HL-60/S4 (cell line): ENCODE results near the gene DAB1.
"Not testable (repeated sequence)": the region's sequence is repeated elsewhere in the genome, so short reads cannot be mapped to it uniquely, and the experiment has no call there.

Experiments used
- in situ Hi-C: fragments of 300-500 bp; cut with MboI; formaldehyde crosslinking; loops from 2 replicates; pipeline ENCODE4 v1.14.3; 2022; ENCODE audit warnings: low sequenced_read_pairs

DAB1 gene

DNA sequence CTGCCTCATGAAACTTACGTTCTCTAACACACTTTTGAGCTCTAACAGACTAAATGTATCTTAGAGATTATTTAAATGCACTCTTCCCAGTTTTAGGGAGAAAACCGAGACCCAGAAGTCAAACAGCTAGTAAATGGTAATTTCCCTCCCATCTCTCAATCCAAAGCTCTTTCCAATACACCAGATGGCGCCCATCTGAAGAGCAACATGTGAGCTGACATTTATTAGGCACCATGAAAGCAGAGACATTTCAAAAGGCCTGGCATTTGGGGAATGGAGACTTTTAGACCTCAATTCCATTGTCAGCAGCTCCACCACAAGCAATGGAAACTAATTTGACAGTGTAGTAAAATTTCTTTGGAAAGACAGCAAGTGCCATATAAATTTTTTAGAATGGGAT, 191.4 kb downstream of the DAB1 start:
- in situ Hi-C loops, result no loop called here

DNA sequence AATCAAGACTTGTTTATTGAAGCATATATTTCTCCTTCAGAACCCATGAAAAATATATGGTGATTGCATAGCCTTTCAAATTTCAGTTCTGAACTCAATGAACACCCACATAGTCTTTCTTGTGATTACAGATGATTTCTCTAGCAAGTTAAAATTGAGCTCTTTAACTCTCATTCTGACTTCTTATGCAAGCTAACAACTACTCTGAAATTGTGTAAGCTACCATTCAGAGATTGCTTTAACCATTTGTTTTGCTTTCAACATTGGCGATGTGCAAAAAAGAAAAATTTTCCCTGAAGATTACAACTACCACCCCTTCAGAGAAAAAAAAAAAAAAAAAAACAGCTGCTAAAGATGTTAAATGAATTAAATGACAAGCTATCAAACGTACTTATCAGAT, 193.9 kb downstream of the DAB1 start:
- in situ Hi-C loops, result no loop called here

DNA sequence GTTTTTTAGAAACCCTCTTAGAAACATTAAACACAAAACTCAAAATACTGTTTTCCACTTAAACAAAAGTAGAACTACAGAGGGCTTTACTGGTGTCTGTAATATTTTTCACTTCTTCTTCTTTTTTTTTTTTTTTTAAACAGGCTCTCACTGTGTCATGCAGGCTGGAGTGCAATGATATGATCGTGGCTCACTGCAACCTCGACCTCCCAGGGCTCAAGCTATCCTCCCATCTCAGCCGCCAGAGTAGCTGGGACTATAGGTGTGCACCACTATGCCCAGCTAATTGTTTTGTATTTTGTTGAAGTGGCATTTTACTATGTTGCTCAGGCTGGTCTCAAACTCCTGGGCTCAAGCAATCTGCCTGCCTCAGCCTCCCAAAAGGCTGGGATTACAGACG, 194.8 kb downstream of the DAB1 start:
- in situ Hi-C loops, result no loop called here

DNA sequence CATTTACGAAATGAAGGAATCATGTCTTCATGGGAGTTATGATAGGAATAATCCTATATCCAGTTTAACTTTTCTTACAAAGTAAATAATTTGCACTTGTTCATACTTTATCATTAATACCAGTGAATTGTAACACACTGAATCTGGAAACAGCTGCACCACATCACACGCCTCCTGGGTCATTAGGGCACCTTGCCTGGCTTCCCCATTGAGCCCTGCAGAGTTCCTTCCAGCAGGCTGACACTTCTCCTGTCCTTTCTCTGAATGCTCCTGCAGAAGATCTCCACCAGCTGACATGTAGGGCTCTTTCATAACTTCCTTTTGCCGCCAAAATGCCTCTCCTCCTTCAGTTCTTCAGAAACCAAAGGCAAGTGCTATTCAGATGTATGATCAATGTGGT, 201.1 kb downstream of the DAB1 start:
- in situ Hi-C loops, result no loop called here

DNA sequence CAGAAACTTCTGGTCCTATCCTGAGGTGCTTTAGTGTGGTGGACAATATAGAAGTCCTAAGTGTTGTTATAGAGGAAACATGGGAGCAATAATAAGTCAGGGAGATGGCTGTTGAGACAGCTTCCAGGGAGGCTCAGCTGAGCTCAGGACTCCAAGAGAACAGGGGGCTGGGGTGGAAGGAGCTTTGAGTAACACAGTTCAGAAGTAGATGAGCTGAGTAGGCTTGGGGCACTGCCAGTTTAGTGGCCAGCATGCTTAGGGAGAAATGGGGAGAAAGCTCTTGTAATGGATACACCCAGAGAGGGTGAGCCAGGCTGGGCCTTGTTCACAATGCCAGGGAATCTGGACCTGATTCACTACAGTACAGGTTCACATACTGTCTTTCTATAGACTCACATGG, 201.6 kb downstream of the DAB1 start:
- in situ Hi-C loops, result no loop called here

DNA sequence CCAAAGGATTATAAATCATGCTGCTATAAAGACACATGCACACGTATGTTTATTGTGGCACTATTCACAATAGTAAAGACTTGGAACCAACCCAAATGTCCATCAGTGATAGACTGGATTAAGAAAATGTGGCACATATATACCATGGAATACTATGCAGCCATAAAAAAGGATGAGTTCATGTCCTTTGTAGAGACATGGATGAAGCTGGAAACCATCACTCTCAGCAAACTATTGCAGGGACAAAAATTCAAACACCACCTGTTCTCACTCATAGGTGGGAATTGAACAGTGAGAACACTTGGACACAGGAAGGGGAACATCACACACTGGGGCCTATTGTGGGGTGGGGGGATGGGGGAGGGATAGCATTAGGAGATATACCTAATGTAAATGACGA, 203.0 kb downstream of the DAB1 start:
- in situ Hi-C loops, result not testable (repeated sequence)

DNA sequence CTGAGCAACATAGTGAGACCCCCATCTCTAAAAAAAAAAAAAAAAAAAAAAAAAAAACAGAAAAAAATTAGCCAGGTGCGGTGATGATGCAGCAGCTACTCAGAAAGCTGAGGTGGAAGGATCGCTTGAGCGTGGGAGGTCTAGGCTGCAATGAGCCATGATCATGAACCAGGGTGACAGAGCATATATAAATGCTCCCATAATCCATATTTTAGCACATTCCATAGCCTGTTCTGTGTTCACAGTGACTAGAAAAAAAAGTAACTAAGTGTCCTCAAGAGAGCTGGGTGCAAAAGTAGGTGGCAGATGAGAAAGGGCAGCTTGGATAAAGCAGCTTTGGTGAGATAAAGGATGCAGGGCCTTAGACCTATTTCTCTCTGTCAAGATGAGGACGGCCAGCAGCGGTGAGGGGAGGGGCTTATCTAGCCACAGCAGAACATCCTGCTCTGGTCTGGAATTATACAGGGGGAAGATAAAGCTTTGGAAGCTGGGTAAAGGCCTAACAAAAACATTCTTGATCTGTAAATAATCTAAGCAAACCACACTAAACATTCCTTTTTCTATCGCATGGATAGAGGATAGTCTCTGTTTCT, 205.3 kb downstream of the DAB1 start:
- in situ Hi-C loops, result no loop called here

DNA sequence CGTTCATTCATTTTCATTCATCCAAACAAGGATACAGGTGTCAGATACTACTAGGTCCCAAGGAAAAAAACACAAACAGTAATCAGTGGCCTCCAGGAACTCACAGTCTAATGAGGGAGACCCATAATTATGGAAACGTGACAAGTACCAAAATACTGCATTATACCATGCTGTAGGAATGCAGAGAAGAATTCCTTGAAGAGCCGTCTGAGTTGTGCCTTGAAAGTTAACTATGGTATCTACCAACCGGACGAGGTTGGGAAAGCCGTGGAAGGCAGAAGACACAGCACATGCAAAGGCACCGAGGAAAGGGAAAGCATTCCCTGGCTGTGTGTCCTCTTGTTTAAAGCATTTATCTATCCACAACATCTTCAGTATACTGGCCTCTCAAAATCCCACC, 206.0 kb downstream of the DAB1 start:
- in situ Hi-C loops, result no loop called here

DNA sequence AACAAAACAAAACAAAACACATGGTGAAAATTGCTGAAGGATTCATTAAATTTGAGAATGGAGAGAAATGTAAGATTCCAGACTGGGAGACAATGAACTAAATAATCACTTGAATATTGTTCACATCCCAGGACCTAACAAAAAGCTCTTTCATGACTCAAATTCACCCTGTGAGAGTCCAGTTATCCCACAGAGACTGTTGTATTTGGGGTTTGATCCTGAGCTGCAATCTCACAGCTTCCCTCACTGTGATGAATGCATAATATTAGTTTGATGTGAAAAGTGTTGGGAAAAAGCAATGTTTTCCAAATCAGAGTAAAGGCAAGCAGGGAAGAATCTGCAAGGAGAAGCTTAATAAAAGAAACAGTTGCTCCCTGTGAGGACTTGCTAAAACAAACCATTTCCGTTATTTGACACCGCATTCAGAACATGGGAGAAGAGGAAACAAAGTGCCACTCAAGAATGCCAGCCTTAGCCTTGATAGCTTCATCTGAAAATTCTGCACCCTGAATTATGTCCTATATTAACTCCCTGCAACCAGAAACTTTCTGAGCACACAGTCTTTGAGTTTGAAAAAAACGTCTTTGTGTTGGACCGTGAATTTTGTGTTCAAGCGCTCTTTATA, 208.8 kb downstream of the DAB1 start:
- in situ Hi-C loops, result no loop called here

DNA sequence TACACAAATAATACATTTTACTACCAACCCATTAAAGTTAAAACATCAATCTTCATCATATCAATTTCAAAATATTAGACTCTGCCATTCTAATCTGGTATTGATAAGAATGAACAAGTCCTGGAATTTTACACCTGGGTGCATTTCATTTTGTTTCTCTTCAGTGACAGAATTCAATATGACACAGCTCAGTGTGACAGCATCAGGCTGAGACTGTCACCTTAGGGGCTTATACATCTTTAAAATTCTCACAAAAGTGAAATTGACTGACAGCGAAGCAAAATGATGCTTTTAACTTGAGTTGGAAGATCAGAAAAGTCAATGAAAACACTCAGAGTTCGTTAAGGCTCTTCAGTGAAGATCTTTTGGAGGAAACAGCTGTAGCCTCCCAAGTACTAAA, 213.0 kb downstream of the DAB1 start:
- in situ Hi-C loops, result no loop called here

DNA sequence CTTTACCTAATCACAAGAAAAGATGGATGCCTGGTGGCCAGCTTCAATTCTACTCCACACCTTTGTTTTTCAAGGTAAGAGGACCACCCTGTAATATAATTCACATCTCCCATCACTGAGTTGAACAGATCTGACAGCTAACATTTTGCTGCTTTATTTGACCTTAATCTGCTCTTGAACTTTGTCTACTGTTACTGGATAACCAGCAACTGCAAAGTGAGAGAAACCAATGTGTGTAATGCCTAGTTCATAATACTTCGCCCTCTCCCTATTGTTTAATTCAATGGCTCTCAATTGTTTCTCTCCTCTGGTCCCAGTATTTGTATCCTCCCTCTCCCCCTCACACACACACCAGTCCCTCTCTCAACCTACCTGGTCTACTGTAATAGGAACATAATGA, 214.4 kb downstream of the DAB1 start:
- in situ Hi-C loops, result no loop called here

DNA sequence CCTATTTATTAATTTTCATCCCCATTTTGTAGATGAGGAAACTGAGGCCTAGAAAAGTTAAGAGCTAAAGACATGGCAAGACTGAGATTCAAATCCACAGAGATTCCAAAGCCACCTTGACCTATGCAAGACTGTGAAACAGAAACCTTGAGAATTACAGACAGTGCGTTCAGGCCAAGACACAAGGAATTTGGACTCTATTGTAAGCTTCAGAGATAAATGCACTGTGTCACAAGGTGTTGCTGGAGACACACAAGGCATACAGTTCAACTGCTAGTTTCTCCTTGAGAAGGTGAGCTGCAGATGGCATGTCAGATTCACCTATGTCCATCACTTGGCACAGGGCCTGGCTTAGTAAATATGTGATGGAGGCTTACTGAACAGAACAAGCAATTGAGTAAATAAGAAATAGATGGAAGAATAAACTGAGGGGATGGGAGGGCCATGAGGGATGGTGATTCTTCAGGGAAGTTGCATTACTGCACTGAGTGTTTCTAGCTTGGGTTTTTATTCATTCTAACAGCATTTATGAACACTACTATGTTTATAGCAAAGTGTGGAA, 215.0 kb downstream of the DAB1 start:
- in situ Hi-C loops, result no loop called here

DNA sequence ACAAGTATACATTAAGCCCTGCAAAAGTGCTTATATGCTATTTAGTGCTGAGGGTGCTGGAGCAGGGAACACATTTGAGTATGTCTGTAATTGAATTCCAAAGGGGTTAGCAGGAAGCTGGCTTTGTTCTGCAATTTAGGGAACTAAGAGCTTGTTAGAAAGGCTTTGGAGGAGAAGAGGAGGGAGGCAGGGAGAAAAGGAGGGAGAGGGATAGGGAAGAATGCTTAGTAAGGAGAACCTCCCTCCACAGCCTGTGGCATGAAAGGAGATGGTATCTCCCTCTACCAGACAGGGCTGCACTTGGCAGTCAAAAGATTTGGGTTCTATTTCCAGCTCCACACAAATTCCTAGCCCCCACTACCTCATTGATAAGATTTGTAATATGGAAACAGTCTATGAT, 217.8 kb downstream of the DAB1 start:
- in situ Hi-C loops, result no loop called here

DNA sequence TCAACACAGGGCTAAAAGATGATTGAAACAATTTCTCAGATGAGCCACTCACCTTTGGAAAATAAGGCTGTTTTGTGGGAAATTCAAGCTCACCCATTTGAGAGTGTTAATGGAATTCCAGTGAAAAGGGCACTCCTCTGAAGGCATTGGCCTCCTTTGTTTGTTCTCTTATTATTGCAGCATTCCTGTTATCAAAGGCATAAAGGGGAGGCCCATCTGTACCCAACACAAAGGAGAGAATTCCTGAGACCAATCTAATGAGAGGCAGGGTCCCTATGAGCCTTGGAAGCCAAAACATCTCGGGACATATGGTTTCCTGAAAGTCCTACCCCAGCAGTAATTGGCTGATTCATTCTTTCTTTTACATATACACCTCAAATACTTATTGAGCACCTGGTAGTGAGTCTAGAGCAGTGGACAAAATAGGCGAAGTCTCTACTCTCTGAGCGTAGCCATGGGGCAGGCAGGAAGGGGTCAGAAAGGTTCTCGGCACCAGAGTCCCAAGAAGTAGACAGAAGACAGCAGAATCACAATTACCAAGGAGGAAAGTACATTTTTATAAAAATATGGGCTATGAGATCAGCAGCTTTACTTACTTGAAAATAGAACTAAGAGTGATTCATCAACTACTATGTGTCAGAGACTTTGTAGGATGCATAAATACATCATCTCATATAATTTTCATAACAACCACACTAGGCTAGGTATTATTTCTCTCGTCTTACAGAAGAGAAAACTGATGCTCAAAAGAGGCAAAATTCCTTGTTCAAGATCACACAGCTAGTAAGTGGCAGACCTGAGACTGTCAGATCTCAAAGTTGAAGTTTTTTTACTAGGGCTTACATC, 218.7 kb downstream of the DAB1 start:
- in situ Hi-C loops, result no loop called here

DNA sequence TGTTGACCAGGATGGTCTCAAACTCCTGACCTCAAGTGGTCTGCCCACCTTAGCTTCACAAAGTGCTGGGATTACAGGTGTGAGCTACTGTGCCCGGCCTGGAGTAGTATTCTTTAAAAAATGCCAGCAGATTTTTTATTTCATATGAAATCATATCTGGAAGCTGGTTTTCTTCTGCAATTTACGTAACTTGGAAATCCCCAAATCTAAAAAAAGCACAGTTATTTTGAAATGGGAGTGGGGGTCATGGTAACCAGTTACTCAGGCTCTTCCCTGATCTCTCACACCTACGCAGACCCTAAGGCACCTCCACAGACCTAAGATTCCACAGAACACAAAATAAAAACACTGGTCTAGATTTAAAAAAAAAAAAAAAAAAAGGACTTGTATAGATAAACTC, 219.8 kb downstream of the DAB1 start:
- in situ Hi-C loops, result no loop called here

DNA sequence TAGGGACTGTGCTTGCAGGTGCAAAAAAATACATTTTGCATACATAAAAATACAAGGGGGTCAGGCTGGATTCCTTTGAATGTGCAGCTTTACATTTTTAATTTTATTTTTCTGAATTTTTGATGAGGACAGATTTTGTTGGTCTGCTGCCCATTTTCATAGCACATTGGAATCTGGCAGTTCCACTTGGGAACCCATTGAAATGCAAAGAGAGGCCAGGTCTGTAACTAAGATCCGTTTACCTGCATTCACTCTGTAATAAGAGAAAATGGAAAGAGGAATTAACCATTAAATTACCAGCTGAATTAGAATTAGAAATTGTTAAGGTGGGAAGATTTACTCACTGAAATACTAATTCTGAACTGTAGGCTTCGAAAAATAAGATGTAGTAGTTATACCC, 221.6 kb downstream of the DAB1 start:
- in situ Hi-C loops, result no loop called here

DNA sequence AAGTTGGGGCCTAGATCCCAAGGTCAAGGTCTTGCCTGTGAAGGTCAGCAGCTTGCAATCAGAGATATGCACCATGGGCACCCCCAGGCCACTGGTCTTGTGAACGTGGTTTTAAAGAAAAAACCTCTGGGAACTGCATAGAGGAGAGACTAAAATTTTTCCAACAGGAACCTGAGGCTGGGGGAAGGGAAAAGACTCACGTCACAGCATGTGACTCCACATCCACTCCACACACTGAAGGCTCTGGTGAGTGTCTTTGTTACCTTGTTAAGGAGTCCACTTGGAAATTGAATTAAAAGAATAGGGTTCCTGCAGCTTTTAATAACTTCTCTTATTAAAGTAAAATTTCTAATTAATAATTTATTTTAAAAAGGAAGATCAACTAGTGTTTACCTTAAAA, 224.9 kb downstream of the DAB1 start:
- in situ Hi-C loops, result no loop called here

DNA sequence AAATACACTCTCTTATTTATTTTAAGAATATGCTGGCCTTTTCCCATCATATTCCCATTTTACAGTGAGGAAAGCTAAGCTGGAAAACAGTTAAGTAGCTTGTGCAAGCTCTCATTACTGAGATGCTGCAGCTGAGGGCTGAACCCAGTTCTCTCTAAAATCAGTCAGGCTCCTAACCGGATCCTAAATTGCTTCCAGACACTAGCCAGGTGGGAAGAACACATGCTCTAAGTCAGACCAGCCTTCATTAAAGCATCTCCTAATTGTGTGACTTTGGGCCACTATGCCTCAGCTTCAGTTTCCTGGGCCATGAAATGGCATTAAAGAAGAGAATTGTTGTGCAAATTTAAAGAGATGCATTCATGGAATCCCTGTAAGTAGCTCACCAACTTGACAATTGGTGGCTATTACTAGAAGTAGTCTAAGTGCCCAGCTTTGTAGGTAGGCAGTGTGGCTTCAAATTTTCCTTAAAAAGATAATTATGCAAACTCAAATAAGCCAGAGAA, 228.4 kb downstream of the DAB1 start:
- in situ Hi-C loops, result no loop called here

DNA sequence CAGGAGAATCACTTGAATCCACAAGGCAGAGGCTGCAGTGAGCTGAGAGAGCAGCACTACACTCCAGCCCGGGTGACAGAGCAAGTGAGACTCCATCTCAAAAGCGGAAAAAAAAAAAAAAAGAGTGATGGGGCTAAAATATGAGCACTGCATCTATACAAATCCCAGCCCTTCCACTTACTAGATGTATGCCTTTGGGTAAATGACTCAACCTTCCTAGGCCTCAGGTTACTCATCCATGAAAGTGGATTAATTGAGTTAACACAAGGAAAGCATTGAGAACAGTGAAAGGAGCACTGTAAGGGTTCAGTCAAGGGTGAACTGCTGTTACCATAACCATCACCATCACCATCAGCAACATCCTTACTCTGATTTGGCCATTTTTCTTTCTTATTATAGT, 231.6 kb downstream of the DAB1 start:
- in situ Hi-C loops, result no loop called here

DNA sequence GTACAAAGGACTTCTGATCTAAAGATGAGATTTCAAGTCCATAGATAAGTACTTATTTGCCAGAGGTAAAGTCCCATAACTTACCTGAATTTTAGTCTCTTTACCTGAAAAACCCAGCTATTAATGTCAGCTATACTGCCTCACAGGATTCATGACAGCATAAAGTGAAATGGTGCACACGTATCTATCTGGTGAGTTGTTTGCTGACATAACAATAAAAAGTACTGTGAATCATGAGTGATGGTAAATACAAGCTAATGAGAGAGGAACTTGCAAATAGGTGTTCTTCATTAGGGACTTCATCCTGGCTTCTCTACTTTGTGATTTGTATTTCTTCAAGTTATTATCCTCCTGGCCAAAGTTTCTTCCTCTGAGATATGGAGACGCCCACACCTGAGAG, 233.0 kb downstream of the DAB1 start:
- in situ Hi-C loops, result no loop called here

DNA sequence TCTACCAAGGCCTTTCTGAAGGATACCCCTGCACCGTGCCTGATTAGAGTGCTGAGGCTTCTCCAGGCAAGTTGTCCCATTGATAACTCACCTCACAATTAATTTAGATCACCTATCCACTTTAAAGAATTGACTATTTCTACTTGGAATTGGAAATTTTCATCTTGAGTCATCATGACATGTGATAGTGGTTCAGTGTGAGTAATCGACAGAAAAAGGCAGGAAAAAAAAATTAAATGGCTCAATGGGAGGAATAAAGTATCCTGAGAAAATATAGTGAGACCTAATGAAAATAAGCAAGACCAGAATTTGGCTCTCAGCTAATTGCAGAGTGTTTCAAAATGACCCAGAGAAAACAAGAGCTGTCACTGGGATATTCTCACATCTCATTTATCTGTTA, 235.7 kb downstream of the DAB1 start:
- in situ Hi-C loops, result no loop called here

DNA sequence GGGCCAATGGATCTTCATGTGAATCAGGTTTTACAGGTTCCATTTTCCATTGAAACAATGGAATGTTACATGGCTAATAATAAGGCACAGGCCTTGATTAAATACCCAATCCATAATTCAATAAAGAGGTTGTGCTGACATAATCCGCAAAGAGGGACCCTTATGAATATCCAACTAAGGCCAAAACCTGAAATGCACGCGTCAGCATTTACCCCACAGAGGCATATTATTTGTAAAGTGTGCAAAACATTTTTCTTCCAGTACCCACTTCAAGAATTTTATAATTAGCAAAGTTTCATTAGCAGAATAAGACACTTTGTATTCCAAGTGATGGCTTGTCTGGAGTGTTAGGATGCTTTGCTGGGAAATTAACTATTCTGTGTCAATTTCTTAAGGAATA, 237.4 kb downstream of the DAB1 start:
- in situ Hi-C loops, result no loop called here
